HEK293 (cell line): ENCODE measurements around the gene UBL7.

Experiments
- PRDM1 ChIP-seq: fragments of 450-650 bp; formaldehyde crosslinking; IDR thresholded peaks from 2 replicates; pipeline ENCODE4; 2016; ENCODE audit warnings: missing biosample characterization, missing genetic modification characterization
- ZNF792 ChIP-seq: fragments of 450-650 bp; formaldehyde crosslinking; IDR thresholded peaks from 2 replicates; pipeline ENCODE4 v1.5.1; 2016; ENCODE audit warnings: missing biosample characterization, missing genetic modification characterization

DNA sequence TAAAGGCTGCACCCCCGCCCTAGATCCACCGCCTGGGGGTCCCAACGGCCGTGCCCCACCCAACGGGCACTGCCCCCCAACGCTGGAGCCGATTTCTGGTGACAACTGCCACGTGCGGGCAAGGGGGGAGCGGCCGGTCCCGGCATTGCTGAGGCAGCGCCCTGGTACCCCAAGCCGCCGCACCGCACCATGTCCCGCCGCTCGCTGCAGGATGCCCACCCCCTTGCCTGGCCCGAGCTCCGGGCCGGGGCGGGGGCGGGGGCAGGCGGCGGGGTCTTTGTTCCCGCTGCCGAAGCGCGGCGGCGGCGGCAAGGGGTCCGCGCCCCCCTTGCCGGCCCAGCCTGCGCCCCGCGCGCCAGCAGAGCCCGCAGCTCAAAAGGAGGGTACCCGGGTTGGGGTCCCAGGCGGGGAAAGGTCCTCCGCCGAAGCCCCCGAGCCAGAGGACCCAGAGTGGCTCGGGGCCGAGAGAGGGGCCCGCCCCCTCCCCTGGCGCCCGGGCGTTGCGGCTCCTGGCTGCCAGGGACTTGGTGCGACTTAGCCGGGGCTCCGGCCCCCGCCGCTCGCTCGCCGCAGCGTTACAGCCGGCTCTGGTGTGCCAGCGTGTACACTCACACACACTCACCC is 27.9 kb downstream of the UBL7 start:
- TF ChIP-seq PRDM1, result no peak
- no peak for TF ChIP-seq ZNF792 (tag by site-specific recombination)
